ENCODE results near the gene CLEC1A. TPM values are rescaled to one million over a fixed set of nuclear protein-coding genes. Genes with fewer than 3 reads are reported as not detected.

The CLEC1A gene
- total and polyA plus RNA-seq, 3 donors from 2014 or later: 2.7 to 3.2 (median 2.9) TPM

DNA sequence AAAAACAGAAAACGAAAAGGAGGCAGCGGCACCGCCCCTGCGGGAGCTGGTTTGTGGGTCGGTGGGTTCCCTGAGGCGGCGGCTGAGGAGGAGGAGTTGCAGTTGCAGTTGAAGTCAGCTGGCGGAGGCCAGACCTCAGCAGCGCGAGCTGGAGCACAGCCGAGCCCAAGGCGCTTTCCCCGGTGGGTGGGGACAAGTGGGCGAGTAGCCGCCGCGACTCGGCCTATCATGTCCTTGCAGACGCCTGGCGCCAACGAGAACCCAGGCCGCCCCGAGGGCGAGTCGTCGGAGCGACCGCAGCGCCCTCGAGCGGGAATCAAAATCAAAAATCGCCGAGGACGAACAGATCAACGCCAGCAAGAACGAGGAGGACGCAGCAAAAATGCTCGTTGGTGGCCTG lies 12.7 kb upstream of the CLEC1A start:
- 46 to 74% methylated on average over 30 to 38 of the region's 38 CpGs for WGBS, 2 donors
- H3K27me3 ChIP-seq: no peaks in the 10 kb centered on the region
- H3K4me3 ChIP-seq: peak overlapping the region; percentile 36 to 37
- no peaks in the 10 kb centered on the region for H3K36me3 ChIP-seq (ENCODE audit: low read depth, missing control alignments)
- no peak overlapping the region for H3K27ac ChIP-seq
- TF ChIP-seq, protein P1, sequence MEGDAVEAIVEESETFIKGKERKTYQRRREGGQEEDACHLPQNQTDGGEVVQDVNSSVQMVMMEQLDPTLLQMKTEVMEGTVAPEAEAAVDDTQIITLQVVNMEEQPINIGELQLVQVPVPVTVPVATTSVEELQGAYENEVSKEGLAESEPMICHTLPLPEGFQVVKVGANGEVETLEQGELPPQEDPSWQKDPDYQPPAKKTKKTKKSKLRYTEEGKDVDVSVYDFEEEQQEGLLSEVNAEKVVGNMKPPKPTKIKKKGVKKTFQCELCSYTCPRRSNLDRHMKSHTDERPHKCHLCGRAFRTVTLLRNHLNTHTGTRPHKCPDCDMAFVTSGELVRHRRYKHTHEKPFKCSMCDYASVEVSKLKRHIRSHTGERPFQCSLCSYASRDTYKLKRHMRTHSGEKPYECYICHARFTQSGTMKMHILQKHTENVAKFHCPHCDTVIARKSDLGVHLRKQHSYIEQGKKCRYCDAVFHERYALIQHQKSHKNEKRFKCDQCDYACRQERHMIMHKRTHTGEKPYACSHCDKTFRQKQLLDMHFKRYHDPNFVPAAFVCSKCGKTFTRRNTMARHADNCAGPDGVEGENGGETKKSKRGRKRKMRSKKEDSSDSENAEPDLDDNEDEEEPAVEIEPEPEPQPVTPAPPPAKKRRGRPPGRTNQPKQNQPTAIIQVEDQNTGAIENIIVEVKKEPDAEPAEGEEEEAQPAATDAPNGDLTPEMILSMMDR (IDR thresholded peaks at IDR 0.05): no peak
- no peak for TF ChIP-seq POLR2A (IDR thresholded peaks at IDR 0.05)
- H3K9me3 ChIP-seq: no peaks in the 10 kb centered on the region
- DNase-seq: peak; percentile 40
- intact Hi-C loops (cut with DNase I; ENCODE audit: low total_unique reads): no loop called here
- no peaks in the 10 kb centered on the region for H3K4me1 ChIP-seq

DNA sequence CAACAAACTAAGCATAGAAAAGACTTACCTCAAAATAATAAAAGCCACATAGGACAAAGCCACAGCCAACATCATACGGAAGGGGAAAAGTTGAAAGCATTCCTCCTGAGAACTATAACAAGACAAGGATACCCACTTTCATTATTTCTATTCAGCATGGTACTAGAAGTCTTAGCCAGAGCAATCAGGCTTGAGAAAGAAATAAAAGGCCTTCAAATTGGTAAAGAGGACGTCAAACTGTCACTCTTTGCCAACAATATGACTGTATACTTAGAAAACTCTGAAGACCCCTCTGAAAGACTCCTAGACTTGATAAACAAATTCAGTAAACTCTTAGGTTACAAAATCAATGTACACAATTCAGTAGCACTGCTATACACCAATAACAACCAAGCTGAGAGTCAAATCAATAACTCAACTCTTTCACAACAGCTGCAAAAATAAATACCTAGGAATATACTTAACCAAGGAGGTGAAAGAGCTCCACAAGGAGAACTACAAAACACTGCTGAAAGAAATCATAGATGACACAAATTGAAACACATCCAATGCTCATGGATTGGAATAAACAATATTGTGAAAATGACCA lies 11.6 kb upstream of the CLEC1A start:
- intact Hi-C loops (cut with DNase I; ENCODE audit: low total_unique reads): no loop called here
- no peak for DNase-seq
- Histone ChIP-seq H3K27me3 (no peaks in the 10 kb centered on the region), H3K9me3 (no peaks in the 10 kb centered on the region), H3K27ac (no peak overlapping the region), H3K4me3 (no peak overlapping the region), H3K36me3 (ENCODE audit: low read depth, missing control alignments) (no peaks in the 10 kb centered on the region), H3K4me1 (no peaks in the 10 kb centered on the region)
- TF ChIP-seq, protein P1 (IDR thresholded peaks at IDR 0.05): no peak
- TF ChIP-seq POLR2A (IDR thresholded peaks at IDR 0.05): no peak
- 81 to 92% methylated on average over 2 of the region's 2 CpGs for WGBS, 2 donors

DNA sequence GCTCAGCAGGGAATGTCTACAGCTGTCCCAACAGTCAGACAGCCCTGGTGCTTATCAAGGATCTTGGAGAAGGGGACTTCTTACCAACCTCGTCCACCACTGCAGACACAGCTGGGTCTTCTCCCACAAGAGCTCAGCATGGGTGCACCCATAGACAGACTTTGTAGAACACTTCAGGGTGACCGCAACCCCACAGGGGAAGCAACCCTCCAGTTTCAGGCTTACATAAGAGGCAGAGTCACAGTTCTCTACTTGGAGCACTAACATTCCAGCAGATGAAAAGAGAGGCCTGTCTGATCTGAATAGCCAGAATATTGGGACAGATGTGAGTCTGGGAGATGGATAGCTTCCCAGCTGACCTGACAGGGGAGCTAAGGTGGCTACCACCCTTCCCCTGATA lies 3.5 kb upstream of the CLEC1A start:
- Histone ChIP-seq H3K4me3 (no peak overlapping the region), H3K36me3 (ENCODE audit: low read depth, missing control alignments) (no peaks in the 10 kb centered on the region), H3K27ac (no peak overlapping the region), H3K27me3 (no peaks in the 10 kb centered on the region), H3K4me1 (peaks cover 11% of the 10 kb centered on the region), H3K9me3 (no peaks in the 10 kb centered on the region)
- TF ChIP-seq, protein P1 (IDR thresholded peaks at IDR 0.05): no peak
- TF ChIP-seq POLR2A (IDR thresholded peaks at IDR 0.05): no peak
- intact Hi-C loops (cut with DNase I; ENCODE audit: low total_unique reads): no loop called here
- no peak for DNase-seq
- WGBS, 2 donors: 47 to 62% methylated on average over 2 of the region's 2 CpGs

DNA sequence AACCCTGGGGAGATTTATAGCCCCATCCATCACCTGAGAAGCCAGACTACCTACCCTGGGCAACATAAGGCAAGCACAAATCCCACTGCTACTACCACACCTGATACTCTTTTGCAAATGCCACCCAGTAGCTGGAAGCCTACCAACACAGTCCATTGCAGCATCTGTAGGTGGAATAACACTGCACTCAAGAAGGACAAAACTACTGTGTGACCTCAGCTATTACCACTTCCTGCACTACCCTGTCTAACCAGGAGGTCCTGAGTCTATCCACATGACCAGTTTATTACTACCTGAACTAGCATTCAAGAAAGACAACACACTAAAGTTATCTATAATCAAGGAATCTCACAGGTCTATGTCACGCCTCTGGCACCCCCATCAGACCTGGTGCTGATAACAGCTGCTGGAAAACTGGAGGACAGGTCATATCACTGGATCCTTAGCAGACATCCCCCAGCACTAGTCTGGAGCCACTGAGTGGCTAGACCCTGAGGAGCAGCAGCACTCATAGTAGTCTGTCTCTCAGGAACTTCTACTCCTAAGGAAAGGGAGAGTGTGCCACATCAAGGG lies 2.9 kb upstream of the CLEC1A start:
- 100% methylated on average over 1 of the region's 1 CpG for WGBS, 2 donors
- Histone ChIP-seq H3K27me3 (no peaks in the 10 kb centered on the region), H3K36me3 (ENCODE audit: low read depth, missing control alignments) (no peaks in the 10 kb centered on the region), H3K27ac (no peak overlapping the region), H3K9me3 (no peaks in the 10 kb centered on the region), H3K4me1 (peaks cover 11% of the 10 kb centered on the region), H3K4me3 (no peak overlapping the region)
- no peak for DNase-seq
- TF ChIP-seq, protein P1 (IDR thresholded peaks at IDR 0.05): no peak
- TF ChIP-seq POLR2A (IDR thresholded peaks at IDR 0.05): no peak
- intact Hi-C loops (cut with DNase I; ENCODE audit: low total_unique reads): no loop called here
